Left lung (tissue), 10 donors: ENCODE data around the gene SPSB3. TPM values are rescaled to one million over a fixed set of nuclear protein-coding genes. Genes with fewer than 3 reads are reported as not detected.

ENCODE experiments used
- ATAC-seq: fragments of 200-7000 bp; cut with Tn5 transposase; one replicate; pipeline ENCODE4 v1.9.1; 2020; ENCODE audit warnings: moderate library complexity
- DNase-seq, 4 donors: peaks; one replicate each; pipeline ENCODE4 v3.0.0-alpha.2; 2013 to 2020
- H3K27ac ChIP-seq, 2 donors: fragments of 200-600 bp; sonication (generic) in 1 of 2; one replicate each; pipeline versions ENCODE4 v1.5.0 to v1.8.0; 2020 to 2021
- H3K27me3 ChIP-seq, 2 donors: fragments of 200-600 bp; sonication (generic) in 1 of 2; one replicate each; pipeline versions ENCODE4 v1.5.0 to v1.8.0; 2020 to 2021
- H3K36me3 ChIP-seq, 2 donors: fragments of 200-600 bp; sonication (generic) in 1 of 2; one replicate each; pipeline versions ENCODE4 v1.5.0 to v1.8.0; 2020 to 2021
- H3K4me1 ChIP-seq, 2 donors: fragments of 200-600 bp; one replicate each; pipeline ENCODE4 v1.8.0; 2021
- H3K4me3 ChIP-seq, 2 donors: fragments of 200-600 bp; sonication (generic) in 1 of 2; one replicate each; pipeline versions ENCODE4 v1.5.0 to v1.8.0; 2020 to 2021; ENCODE audit warnings: mild to moderate bottlenecking in 1 of 2
- H3K9me3 ChIP-seq, 2 donors: fragments of 200-600 bp; sonication (generic) in 1 of 2; one replicate each; pipeline versions ENCODE4 v1.5.0 to v1.8.0; 2020 to 2021
- intact Hi-C, 2 donors: fragments of 100-400 bp; cut with DNase I; formaldehyde crosslinking; loops; one replicate each; pipeline versions ENCODE4 v1.11.2 to v1.14.2; 2022
- polyA plus RNA-seq, 6 donors: library from polyadenylated mRNA; unstranded; fragments of 120-200 nt; gene quantifications; one replicate each; pipeline ENCODE4 v1.2.1, GENCODE V29; 2013; ENCODE audit not compliant: insufficient read length in 6 of 6
- total RNA-seq, 2 donors: library from RNA; stranded (reverse); fragmentation: NEBNext Ultra II Directional; extraction: Animal tissue kit (Norgen Biotek cat#: 25700); gene quantifications; one replicate each; pipeline ENCODE4 v1.2.1, GENCODE V29; 2021
- TF ChIP-seq, protein P1 (sequence below), 2 donors: fragments of 200-600 bp; sonication (generic) in 1 of 2; IDR thresholded peaks; one replicate each; pipeline versions ENCODE4 v1.5.0 to v1.8.0; 2021; ENCODE audit warnings: antibody characterized with exemption in 2 of 2
- donor health status: DM: no; HTN: yes; CAD: no.
- donor health status: DM: no; HTN: no; CAD: no.

Gene SPSB3
- total and polyA plus RNA-seq, 8 donors = 23.6 to 40.0 (median 33.0) TPM

- intact Hi-C loops = no loop called here
- H3K4me1 ChIP-seq = no peaks in the 10 kb centered on the region
- TF ChIP-seq, protein P1, sequence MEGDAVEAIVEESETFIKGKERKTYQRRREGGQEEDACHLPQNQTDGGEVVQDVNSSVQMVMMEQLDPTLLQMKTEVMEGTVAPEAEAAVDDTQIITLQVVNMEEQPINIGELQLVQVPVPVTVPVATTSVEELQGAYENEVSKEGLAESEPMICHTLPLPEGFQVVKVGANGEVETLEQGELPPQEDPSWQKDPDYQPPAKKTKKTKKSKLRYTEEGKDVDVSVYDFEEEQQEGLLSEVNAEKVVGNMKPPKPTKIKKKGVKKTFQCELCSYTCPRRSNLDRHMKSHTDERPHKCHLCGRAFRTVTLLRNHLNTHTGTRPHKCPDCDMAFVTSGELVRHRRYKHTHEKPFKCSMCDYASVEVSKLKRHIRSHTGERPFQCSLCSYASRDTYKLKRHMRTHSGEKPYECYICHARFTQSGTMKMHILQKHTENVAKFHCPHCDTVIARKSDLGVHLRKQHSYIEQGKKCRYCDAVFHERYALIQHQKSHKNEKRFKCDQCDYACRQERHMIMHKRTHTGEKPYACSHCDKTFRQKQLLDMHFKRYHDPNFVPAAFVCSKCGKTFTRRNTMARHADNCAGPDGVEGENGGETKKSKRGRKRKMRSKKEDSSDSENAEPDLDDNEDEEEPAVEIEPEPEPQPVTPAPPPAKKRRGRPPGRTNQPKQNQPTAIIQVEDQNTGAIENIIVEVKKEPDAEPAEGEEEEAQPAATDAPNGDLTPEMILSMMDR (IDR thresholded peaks at IDR 0.05) = no peak
- ATAC-seq = no peak
- H3K9me3 ChIP-seq = peaks cover 0 to 11% of the 10 kb centered on the region in 2 donors
- H3K36me3 ChIP-seq = peaks cover 0 to 24% of the 10 kb centered on the region in 2 donors
- DNase-seq = no peak
- no peak overlapping the region for H3K27ac ChIP-seq
- no peak overlapping the region for H3K4me3 ChIP-seq
- H3K27me3 ChIP-seq = no peaks in the 10 kb centered on the region
Measured at GRCh38 chr16:1794908-1795666, 12.7 kb upstream of the SPSB3 start.

DNA sequence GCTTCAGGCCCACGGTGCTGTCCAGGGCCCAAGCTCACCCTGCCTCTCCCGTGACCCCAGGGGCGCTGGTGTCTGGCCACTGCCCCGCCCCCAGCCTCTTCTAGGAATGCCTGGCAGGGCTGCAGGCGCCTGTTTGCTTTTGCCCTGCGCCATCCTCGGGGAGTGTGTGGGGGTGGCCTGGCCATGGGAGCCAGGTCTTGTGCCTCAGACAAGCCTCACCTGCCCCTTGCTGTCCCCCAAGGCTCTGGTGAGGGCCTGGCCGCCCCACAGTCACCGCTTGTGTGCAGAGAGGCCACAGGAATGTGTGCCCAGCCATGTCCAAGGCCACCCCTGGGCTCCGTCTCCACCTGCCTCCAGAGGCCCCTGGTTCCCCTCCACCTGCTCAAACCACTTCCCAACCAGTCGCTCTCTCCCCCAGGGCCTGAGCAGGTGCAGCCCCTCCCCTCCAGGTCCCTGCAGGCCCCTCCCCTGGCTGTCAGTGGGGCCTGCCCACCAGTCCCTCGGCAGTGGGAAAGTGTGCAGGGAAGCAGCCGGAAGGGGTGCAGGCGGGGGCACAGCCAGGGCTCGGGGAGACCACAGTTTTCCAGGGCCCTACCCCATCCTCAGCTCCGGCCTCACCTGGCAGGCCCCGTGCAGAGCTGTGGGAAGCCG, 12.0 kb upstream of the SPSB3 start:
- ATAC-seq = peak; percentile 91
- Histone ChIP-seq H3K27me3 (no peaks in the 10 kb centered on the region), H3K36me3 (peaks cover 0 to 32% of the 10 kb centered on the region in 2 donors), H3K4me1 (no peaks in the 10 kb centered on the region), H3K27ac (no peak overlapping the region), H3K4me3 (peak overlapping the region in 1 of 2 donors; percentile 6), H3K9me3 (peaks cover 0 to 11% of the 10 kb centered on the region in 2 donors)
- peak in 3 of 4 donors; percentile 51 to 83 (median 58) for DNase-seq
- TF ChIP-seq, protein P1 (IDR thresholded peaks at IDR 0.05) = no peak
- intact Hi-C loops = no loop called here

DNA sequence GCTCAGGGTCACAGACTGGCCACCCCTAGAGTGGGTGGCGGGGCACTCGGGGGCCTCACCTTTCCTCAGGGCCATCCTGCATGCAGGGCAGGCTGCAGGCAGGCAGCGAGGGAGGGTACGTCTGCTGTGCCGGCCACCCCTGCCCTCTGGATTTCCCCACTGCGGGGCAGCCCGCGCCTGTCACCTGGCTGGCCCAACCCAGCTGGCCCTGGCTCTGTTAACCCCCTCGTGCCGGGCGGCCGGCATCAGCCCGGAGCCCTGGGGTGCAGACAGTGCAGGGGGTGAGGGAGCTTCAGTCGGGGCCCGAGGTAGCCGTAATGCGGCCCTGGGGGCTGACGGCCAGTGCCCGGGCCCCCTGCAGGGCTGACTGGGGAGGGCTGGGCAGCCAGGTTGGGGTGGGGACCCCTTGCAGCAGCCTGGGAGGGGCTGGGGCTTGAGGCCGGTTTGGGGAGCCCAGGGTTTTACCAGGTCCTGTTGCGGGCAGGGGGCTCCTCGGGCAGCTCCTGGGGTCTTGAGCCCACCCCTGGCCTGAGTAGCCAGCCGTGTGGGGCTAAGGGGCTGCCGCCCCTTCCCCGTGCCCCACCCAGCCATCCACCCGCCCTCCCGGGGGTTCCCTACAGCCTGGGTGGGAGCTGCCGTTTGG, 11.3 kb upstream of the SPSB3 start, which contains the start of gene IGFALS:
Gene IGFALS, minus strand, starts transcription at position 128 of the 643 bp plus-strand sequence. Its CDS starts 53 bp downstream, at position 75.
- intact Hi-C loops = no loop called here
- H3K27me3 ChIP-seq = no peaks in the 10 kb centered on the region
- peak within 1 kb of the TSS in 1 of 2 donors; percentile 6 for H3K4me3 ChIP-seq
- ATAC-seq = peak; percentile 79
- no peak within 1 kb of the TSS for H3K27ac ChIP-seq
- TF ChIP-seq, protein P1 (IDR thresholded peaks at IDR 0.05) = no peak
- H3K4me1 ChIP-seq = no peaks in the 10 kb centered on the region
- peaks cover 0 to 38% of the 10 kb centered on the region in 2 donors for H3K36me3 ChIP-seq
- H3K9me3 ChIP-seq = peaks cover 0 to 10% of the 10 kb centered on the region in 2 donors
- peak in 2 of 4 donors; percentile 40 to 80 for DNase-seq

- Histone ChIP-seq H3K9me3 (peaks cover 0 to 5% of the 10 kb centered on the region in 2 donors), H3K36me3 (peaks cover 0 to 45% of the 10 kb centered on the region in 2 donors), H3K27ac (no peak overlapping the region), H3K4me3 (no peak overlapping the region), H3K27me3 (no peaks in the 10 kb centered on the region), H3K4me1 (no peaks in the 10 kb centered on the region)
- intact Hi-C loops = no loop called here
- ATAC-seq (no peak), DNase-seq (peak in 2 of 4 donors; percentile 30 to 69)
- TF ChIP-seq, protein P1 (IDR thresholded peaks at IDR 0.05) = no peak
Measured at GRCh38 chr16:1792836-1793577, 10.6 kb upstream of the SPSB3 start.
